ENCODE results near the gene STARD9. TPM values are rescaled to one million over a fixed set of nuclear protein-coding genes. Genes with fewer than 3 reads are reported as not detected.

Gene STARD9
- total and polyA plus RNA-seq, 2 experiments from 2014 or later = 1.8 to 6.2 TPM

GRCh38 chr15:42721016-42721415 is 145.6 kb downstream of the STARD9 start:
- Mint-ChIP-seq H3K36me3 (ENCODE audit: low read depth) (peaks cover 28% of the 10 kb centered on the region), H3K4me1 (no peaks in the 10 kb centered on the region), H3K27me3 (ENCODE audit: insufficient read depth, low read depth, poor library complexity) (peaks cover 9% of the 10 kb centered on the region), H3K27ac (no peak overlapping the region), H3K9me3 (no peaks in the 10 kb centered on the region), H3K4me3 (no peak overlapping the region)
- no peaks in the 10 kb centered on the region for H4K20me1 ChIP-seq (replicated peaks; ENCODE audit: insufficient read depth)
- no peak overlapping the region for H3K4me3 ChIP-seq
- no peak overlapping the region for H2AFZ ChIP-seq
- DNase-seq (ENCODE audit: low spot score) (no peak), ATAC-seq (no peak)
- H3K4me2 ChIP-seq = no peak overlapping the region
- peaks cover 21% of the 10 kb centered on the region; the same call in 1 of the 2 replicates for H3K36me3 ChIP-seq (ENCODE audit: insufficient read depth)
- H3K27ac ChIP-seq (ENCODE audit: low read depth) = no peak overlapping the region
- no peaks in the 10 kb centered on the region for H3K79me2 ChIP-seq (replicated peaks; ENCODE audit: insufficient read depth)
- no peak for TF ChIP-seq CTCF (conservative IDR thresholded peaks at IDR 0.05; ENCODE audit: low read depth in 2 of 2)
- TF ChIP-seq EZH2phosphoT487 (IDR thresholded peaks at IDR 0.05; ENCODE audit: unreplicated experiment) = no peak
- no peak for TF ChIP-seq EZH2 (IDR thresholded peaks at IDR 0.05; ENCODE audit: low read depth, unreplicated experiment)
- TF ChIP-seq ZNF114 (CRISPR knock-in tag; IDR thresholded peaks at IDR 0.05) = no peak
- TF ChIP-seq ZNF462 (CRISPR knock-in tag; IDR thresholded peaks at IDR 0.05) = no peak
- TF ChIP-seq JUNB (IDR thresholded peaks at IDR 0.05; ENCODE audit: unreplicated experiment) = no peak
- no peak for TF ChIP-seq CREB1 (CRISPR knock-in tag; IDR thresholded peaks at IDR 0.05; ENCODE audit: low read depth)
- TF ChIP-seq REST (IDR thresholded peaks at IDR 0.05; ENCODE audit: unreplicated experiment) = no peak
- TF ChIP-seq NANOG (IDR thresholded peaks at IDR 0.05; ENCODE audit: borderline replicate concordance) = no peak
- no peak for TF ChIP-seq ZNF331 (CRISPR knock-in tag; IDR thresholded peaks at IDR 0.05; ENCODE audit: low read depth)
- no peak for TF ChIP-seq POLR2AphosphoS5 (IDR thresholded peaks at IDR 0.05; ENCODE audit: low read depth)
- no peak for TF ChIP-seq ETS1 (IDR thresholded peaks at IDR 0.05)
- TF ChIP-seq STAT1 (IDR thresholded peaks at IDR 0.05; ENCODE audit: unreplicated experiment) = no peak
- no peaks in the 10 kb centered on the region for H3K9me2 ChIP-seq (ENCODE audit: insufficient read depth)
- H3K4me1 ChIP-seq (ENCODE audit: insufficient read depth) = no peaks in the 10 kb centered on the region
- H3F3A ChIP-seq (replicated peaks; ENCODE audit: low read depth) = no peaks in the 10 kb centered on the region
- no peaks in the 10 kb centered on the region for H3K27me3 ChIP-seq (ENCODE audit: insufficient read depth)

All from GM23338 (cell line).